Natural killer cell (primary cell): ENCODE data around the gene ASMTL. TPM values are rescaled to one million over a fixed set of nuclear protein-coding genes. Genes with fewer than 3 reads are reported as not detected.

Source experiments
- ATAC-seq, 3 donors: fragments of 150-1000 bp in 2 of 3; fragments of 200-7000 bp in 1 of 3; cut with Tn5 transposase; 1 replicate in 1 of 3; 2 replicates in 2 of 3; pipeline ENCODE4 v1.10.0; 2021; ENCODE audit warnings: mild to moderate bottlenecking in 2 of 3, moderate library complexity in 2 of 3
- DNase-seq, 2 donors: peaks; one replicate each; pipeline versions ENCODE4 v3.0.0 to v3.0.0-alpha.2; 2013 to 2021; ENCODE audit warnings: mixed read lengths in 1 of 2
- H3K27ac ChIP-seq: one replicate; pipeline ENCODE4 v1.5.1; 2013; ENCODE audit warnings: mild to moderate bottlenecking, low read length
- H3K27me3 ChIP-seq: one replicate; pipeline ENCODE4 v1.6.1; 2013; ENCODE audit warnings: low read length; ENCODE audit not compliant: control insufficient read depth, insufficient read depth
- H3K36me3 ChIP-seq: one replicate; pipeline ENCODE4 v1.6.1; 2013; ENCODE audit warnings: low read length; ENCODE audit not compliant: control insufficient read depth, insufficient read depth
- H3K4me1 ChIP-seq: one replicate; pipeline ENCODE4 v1.6.1; 2013; ENCODE audit warnings: low read length; ENCODE audit not compliant: control insufficient read depth, insufficient read depth
- H3K4me3 ChIP-seq: one replicate; pipeline ENCODE4 v1.5.1; 2013; ENCODE audit warnings: low read length
- H3K9me3 ChIP-seq: one replicate; pipeline ENCODE4 v1.6.1; 2013; ENCODE audit warnings: low read length; ENCODE audit not compliant: control insufficient read depth, insufficient read depth
- H3K27ac Mint-ChIP-seq, 2 donors: one replicate each; pipeline ENCODE4 v1.8.0; 2022; ENCODE audit warnings: mild to moderate bottlenecking in 2 of 2, mixed read lengths in 2 of 2, moderate library complexity in 1 of 2
- H3K27me3 Mint-ChIP-seq, 2 donors: one replicate each; pipeline ENCODE4 v1.8.0; 2022; ENCODE audit warnings: low read depth in 2 of 2, mixed read lengths in 2 of 2
- H3K36me3 Mint-ChIP-seq: one replicate; pipeline ENCODE4 v1.8.0; 2022; ENCODE audit warnings: mixed read lengths
- H3K4me1 Mint-ChIP-seq, 2 donors: one replicate each; pipeline ENCODE4 v1.8.0; 2022; ENCODE audit warnings: mixed read lengths in 2 of 2
- H3K4me3 Mint-ChIP-seq: one replicate; pipeline ENCODE4 v1.8.0; 2022; ENCODE audit warnings: mild to moderate bottlenecking, moderate library complexity, mixed read lengths
- H3K9me3 Mint-ChIP-seq, 2 donors: one replicate each; pipeline ENCODE4 v1.8.0; 2022; ENCODE audit warnings: mixed read lengths in 2 of 2
- WGBS: methylation state at CpG from one replicate; pipeline ENCODE4 v1.1.7; 2013; ENCODE audit warnings: missing lambda C conversion rate; ENCODE audit not compliant: insufficient coverage; 5-methylcytosine and 5-hydroxymethylcytosine counted together
- intact Hi-C: fragments of 100-400 bp; cut with micrococcal nuclease; formaldehyde crosslinking; loops from one replicate; pipeline ENCODE4 v1.14.2; 2022
- total RNA-seq, 4 donors: library from RNA; stranded (reverse); fragments of 120-200 nt in 1 of 4; gene quantifications; one replicate each; pipeline versions ENCODE4 v1.2.3 to v1.2.4, GENCODE V29; 2013 to 2022
- TF ChIP-seq, protein P1 (sequence below): fragments of 200-600 bp; IDR thresholded peaks from one replicate; pipeline ENCODE4 v1.8.0; 2022; ENCODE audit warnings: antibody characterized with exemption

The ASMTL gene
- total RNA-seq, 3 donors from 2014 or later (not counting 1 experiment from before 2014, with no cell fraction given): 58.5 to 80.3 (median 66.1) TPM

DNA sequence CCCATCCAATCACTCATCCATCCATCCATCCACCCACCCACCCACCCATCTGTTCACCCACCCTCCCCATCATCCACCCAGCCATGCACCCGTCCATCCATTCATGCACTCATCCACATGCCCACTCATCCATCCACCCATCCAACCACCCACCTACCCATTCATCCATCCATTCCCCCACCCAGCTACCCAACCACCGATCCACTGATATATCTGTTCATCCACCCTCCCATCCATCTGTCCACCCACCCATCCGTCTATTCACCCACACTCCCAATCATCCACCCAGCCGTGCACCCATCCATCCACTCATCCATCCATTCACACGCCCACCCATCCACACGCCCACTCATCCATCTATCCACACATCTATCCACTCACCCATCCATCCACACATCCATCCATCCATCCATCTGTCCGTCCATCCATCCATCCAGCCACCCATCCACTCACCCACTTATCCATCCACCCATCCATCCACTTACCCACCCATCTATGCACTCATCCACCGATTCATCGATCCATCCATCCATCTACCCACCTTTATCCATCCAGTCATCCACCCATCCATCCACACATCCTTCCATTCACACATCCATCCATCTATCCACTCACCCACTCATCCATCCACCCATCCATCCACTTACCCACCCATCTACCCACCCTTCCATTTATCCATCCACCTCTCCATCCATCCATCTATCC, 28.4 kb downstream of the ASMTL start:
- Histone ChIP-seq H3K4me3 (no peak overlapping the region), H3K36me3 (peaks cover 29% of the 10 kb centered on the region), H3K27me3 (no peaks in the 10 kb centered on the region), H3K9me3 (peaks cover 19% of the 10 kb centered on the region), H3K4me1 (no peaks in the 10 kb centered on the region), H3K27ac (no peak overlapping the region)
- ATAC-seq: no peak
- Mint-ChIP-seq H3K4me3 (no peak overlapping the region), H3K4me1 (peaks cover 0 to 10% of the 10 kb centered on the region in 2 donors), H3K36me3 (peaks cover 8% of the 10 kb centered on the region), H3K27me3 (no peaks in the 10 kb centered on the region), H3K27ac (no peak overlapping the region), H3K9me3 (peaks cover 9 to 16% of the 10 kb centered on the region in 2 donors)
- intact Hi-C loops: no loop called here
- WGBS: 85% methylated on average over 9 of the region's 9 CpGs
- DNase-seq: no peak
- TF ChIP-seq, protein P1, sequence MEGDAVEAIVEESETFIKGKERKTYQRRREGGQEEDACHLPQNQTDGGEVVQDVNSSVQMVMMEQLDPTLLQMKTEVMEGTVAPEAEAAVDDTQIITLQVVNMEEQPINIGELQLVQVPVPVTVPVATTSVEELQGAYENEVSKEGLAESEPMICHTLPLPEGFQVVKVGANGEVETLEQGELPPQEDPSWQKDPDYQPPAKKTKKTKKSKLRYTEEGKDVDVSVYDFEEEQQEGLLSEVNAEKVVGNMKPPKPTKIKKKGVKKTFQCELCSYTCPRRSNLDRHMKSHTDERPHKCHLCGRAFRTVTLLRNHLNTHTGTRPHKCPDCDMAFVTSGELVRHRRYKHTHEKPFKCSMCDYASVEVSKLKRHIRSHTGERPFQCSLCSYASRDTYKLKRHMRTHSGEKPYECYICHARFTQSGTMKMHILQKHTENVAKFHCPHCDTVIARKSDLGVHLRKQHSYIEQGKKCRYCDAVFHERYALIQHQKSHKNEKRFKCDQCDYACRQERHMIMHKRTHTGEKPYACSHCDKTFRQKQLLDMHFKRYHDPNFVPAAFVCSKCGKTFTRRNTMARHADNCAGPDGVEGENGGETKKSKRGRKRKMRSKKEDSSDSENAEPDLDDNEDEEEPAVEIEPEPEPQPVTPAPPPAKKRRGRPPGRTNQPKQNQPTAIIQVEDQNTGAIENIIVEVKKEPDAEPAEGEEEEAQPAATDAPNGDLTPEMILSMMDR: no peak

DNA sequence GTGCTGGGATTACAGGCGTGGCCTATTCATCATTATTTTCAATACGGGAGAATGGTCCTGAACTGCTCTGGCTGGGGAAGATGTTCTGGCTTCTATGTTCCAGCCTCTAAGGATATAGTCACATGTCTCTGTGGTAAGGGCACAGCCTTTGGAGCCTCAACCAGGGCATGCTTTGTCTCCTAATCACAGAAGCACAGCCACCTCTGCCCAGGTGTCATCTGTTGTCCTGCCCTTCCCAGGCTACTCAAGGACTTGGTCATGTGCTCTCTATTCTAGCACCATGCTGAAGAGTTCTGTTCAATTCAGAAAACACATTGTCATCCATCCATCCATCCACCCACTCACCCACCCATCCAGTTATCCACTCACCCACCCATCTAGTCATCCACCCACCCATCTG, 29.5 kb downstream of the ASMTL start:
- H3K4me3 Mint-ChIP-seq: no peak overlapping the region
- Histone ChIP-seq H3K36me3 (peaks cover 34% of the 10 kb centered on the region), H3K4me3 (no peak overlapping the region), H3K4me1 (no peaks in the 10 kb centered on the region), H3K27ac (no peak overlapping the region), H3K27me3 (no peaks in the 10 kb centered on the region), H3K9me3 (peaks cover 25% of the 10 kb centered on the region)
- H3K4me1 Mint-ChIP-seq: peaks cover 0 to 10% of the 10 kb centered on the region in 2 donors
- intact Hi-C loops: no loop called here
- no peaks in the 10 kb centered on the region for H3K27me3 Mint-ChIP-seq
- TF ChIP-seq, protein P1: no peak
- WGBS: 71% methylated on average over 2 of the region's 2 CpGs
- H3K27ac Mint-ChIP-seq: no peak overlapping the region
- peaks cover 9 to 16% of the 10 kb centered on the region in 2 donors for H3K9me3 Mint-ChIP-seq
- no peak for DNase-seq
- ATAC-seq: no peak
- peaks cover 8% of the 10 kb centered on the region for H3K36me3 Mint-ChIP-seq

DNA sequence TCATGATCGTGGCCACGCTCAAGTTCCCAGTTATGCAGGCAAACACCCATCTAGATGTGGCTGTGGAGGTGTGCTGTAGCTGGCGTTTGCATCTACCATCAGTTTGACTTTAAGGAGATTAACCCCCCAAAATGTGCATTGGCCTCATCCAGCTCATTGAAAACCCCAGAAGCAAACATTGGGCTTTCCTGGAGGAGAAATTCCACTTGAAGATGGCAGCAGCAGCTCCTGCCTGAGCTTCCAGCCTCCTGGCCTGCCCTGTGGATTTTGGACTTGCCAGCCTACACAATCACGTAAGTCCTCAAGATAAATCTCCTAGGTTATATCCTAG, 30.6 kb downstream of the ASMTL start:
- Mint-ChIP-seq H3K27ac (no peak overlapping the region), H3K27me3 (no peaks in the 10 kb centered on the region), H3K36me3 (peaks cover 8% of the 10 kb centered on the region), H3K4me1 (peaks cover 0 to 10% of the 10 kb centered on the region in 2 donors), H3K4me3 (no peak overlapping the region), H3K9me3 (peaks cover 9 to 16% of the 10 kb centered on the region in 2 donors)
- ATAC-seq (no peak), DNase-seq (no peak)
- intact Hi-C loops: no loop called here
- Histone ChIP-seq H3K27ac (no peak overlapping the region), H3K27me3 (no peaks in the 10 kb centered on the region), H3K4me1 (no peaks in the 10 kb centered on the region), H3K36me3 (peaks cover 31% of the 10 kb centered on the region), H3K4me3 (no peak overlapping the region), H3K9me3 (peaks cover 26% of the 10 kb centered on the region)
- 91% methylated on average over 4 of the region's 4 CpGs for WGBS
- TF ChIP-seq, protein P1: no peak
